K562 (cell line): Measurements from ENCODE around the gene TAPBPL. TPM values are rescaled to one million over a fixed set of nuclear protein-coding genes. Genes with fewer than 3 reads are reported as not detected.

ENCODE experiments used
- ARID3A ChIP-seq: IDR thresholded peaks from 2 replicates; pipeline ENCODE4 v1.6.1; 2012; ENCODE audit warnings: low read depth, low read length, improper control_type of control experiment, borderline replicate concordance
- BCOR ChIP-seq: fragments of 450-650 bp; IDR thresholded peaks from 2 replicates; pipeline ENCODE4 v1.6.1; 2016
- CGGBP1 ChIP-seq: fragments of 250-450 bp; sonication (Bioruptor Pico); IDR thresholded peaks from 2 replicates; pipeline ENCODE4 v1.9.0; 2021; ENCODE audit warnings: mild to moderate bottlenecking
- ELF4 ChIP-seq: fragments of 450-650 bp; formaldehyde crosslinking; IDR thresholded peaks from 2 replicates; pipeline ENCODE4 v1.4.0; 2022; ENCODE audit warnings: missing genetic modification characterization
- EZH2 ChIP-seq: IDR thresholded peaks from 2 replicates; pipeline ENCODE4 v1.6.1; 2012; ENCODE audit warnings: low read depth, mild to moderate bottlenecking, inconsistent platforms, low read length, borderline replicate concordance
- HMGN3 ChIP-seq: IDR thresholded peaks from 2 replicates; pipeline ENCODE4 v1.6.1; 2011; ENCODE audit warnings: borderline replicate concordance, low read depth, mild to moderate bottlenecking, mixed read lengths, low read length; ENCODE audit not compliant: insufficient read length; ENCODE audit errors: extremely low read depth
- MXD1 ChIP-seq: fragments of 250-450 bp; sonication (Bioruptor Pico); IDR thresholded peaks from 2 replicates; pipeline ENCODE4 v1.8.0; 2021; ENCODE audit warnings: borderline replicate concordance, mild to moderate bottlenecking, moderate library complexity; ENCODE audit not compliant: poor library complexity, severe bottlenecking
- NBN ChIP-seq: fragments of 450-650 bp; IDR thresholded peaks from 2 replicates; pipeline ENCODE4 v1.6.1; 2016; ENCODE audit warnings: low read depth, mild to moderate bottlenecking
- NFRKB ChIP-seq: fragments of 450-650 bp; IDR thresholded peaks from 2 replicates; pipeline ENCODE4 v1.6.1; 2016; ENCODE audit warnings: low read depth
- NRF1 ChIP-seq, 2 experiments: fragments of 450-650 bp; IDR thresholded peaks in 1 of 2; conservative IDR thresholded peaks in 1 of 2; 2 replicates each; pipeline ENCODE4 v1.6.1; 2014; ENCODE audit warnings: mild to moderate bottlenecking in 2 of 2
- PML ChIP-seq: IDR thresholded peaks from 2 replicates; pipeline ENCODE4 v1.6.1; 2012; ENCODE audit warnings: low read length, inconsistent platforms
- PTRF ChIP-seq: fragments of 450-650 bp; IDR thresholded peaks from 2 replicates; pipeline ENCODE4 v1.6.1; 2016; ENCODE audit warnings: mild to moderate bottlenecking, missing genetic modification characterization, missing compliant biosample characterization
- SIN3B ChIP-seq: fragments of 450-650 bp; IDR thresholded peaks from 2 replicates; pipeline ENCODE4 v1.6.1; 2017; ENCODE audit warnings: low read depth, mild to moderate bottlenecking, moderate library complexity
- SMAD4 ChIP-seq: fragments of 250-450 bp; sonication (Bioruptor Pico); conservative IDR thresholded peaks from 2 replicates; pipeline ENCODE4 v1.8.0; 2021; ENCODE audit warnings: inconsistent platforms, mild to moderate bottlenecking, moderate library complexity
- ZBTB5 ChIP-seq: fragments of 450-650 bp; IDR thresholded peaks from 2 replicates; pipeline ENCODE4 v1.6.1; 2017; ENCODE audit warnings: antibody characterized with exemption
- ZNF282 ChIP-seq: sonication (generic); formaldehyde crosslinking; IDR thresholded peaks from 2 replicates; pipeline ENCODE4 v1.8.1; 2023; ENCODE audit warnings: missing genetic modification reagents
- ZNF561 ChIP-seq: fragments of 450-650 bp; formaldehyde crosslinking; conservative IDR thresholded peaks from 2 replicates; pipeline ENCODE4 v1.4.0; 2020; ENCODE audit warnings: mild to moderate bottlenecking, moderate library complexity
- ZNF740 ChIP-seq, 3 experiments: fragments of 200-800 bp in 1 of 3; sonication (Bioruptor generic) in 1 of 3; sonication (generic) in 1 of 3; formaldehyde crosslinking in 1 of 3; IDR thresholded peaks; 2 replicates each; pipeline versions ENCODE4 v1.6.1 to v1.8.0; 2016 to 2022; ENCODE audit warnings: mild to moderate bottlenecking in 2 of 3, missing compliant biosample characterization in 2 of 3, missing genetic modification characterization in 2 of 3, missing genetic modification reagents in 1 of 3
- ZNF764 ChIP-seq: fragments of 250-450 bp; sonication (Bioruptor Pico); IDR thresholded peaks from 2 replicates; pipeline ENCODE4 v1.4.0; 2020; ENCODE audit warnings: low read depth, mild to moderate bottlenecking, moderate library complexity
- ZNF780A ChIP-seq: fragments of 250-450 bp; sonication (Bioruptor Pico); IDR thresholded peaks from 2 replicates; pipeline ENCODE4 v1.5.0; 2021; ENCODE audit warnings: mild to moderate bottlenecking
- polyA plus RNA-seq, 8 experiments: library from polyadenylated mRNA; depleted of rRNA in 4 of 8; stranded (reverse) in 5 of 8; unstranded in 3 of 8; fragments of >200 nt; fragmentation: Nextera tagmentation in 2 of 8; fragmentation: Illumina TruSeq in 1 of 8; extraction: Ambion mirVana in 2 of 8; extraction: Trizol in 1 of 8; gene quantifications; 2 replicates each; pipeline versions ENCODE4 v1.2.1 to v1.2.3, GENCODE V29; 2011 to 2014; ENCODE audit warnings: inconsistent platforms in 1 of 8, missing spikeins in 1 of 8
- total RNA-seq, 7 experiments: library from RNA; depleted of rRNA in 6 of 7; stranded (reverse); fragments of >200 nt in 6 of 7; fragmentation: Illumina TruSeq in 2 of 7; extraction: Trizol in 2 of 7; gene quantifications; 2 replicates each; pipeline versions ENCODE4 v1.2.1 to v1.2.3, GENCODE V29; 2011 to 2021; ENCODE audit warnings: low replicate concordance in 1 of 7

Gene TAPBPL
- total and polyA plus RNA-seq, 9 of the 15 experiments (the other 6 are each of a cell fraction or from before 2014, with no cell fraction given) = 0.29 to 1.6 (median 0.45) TPM

- no peak for TF ChIP-seq ZNF740 (CRISPR knock-in tag; IDR thresholded peaks at IDR 0.05)
- TF ChIP-seq ZNF740 (tag; IDR thresholded peaks at IDR 0.05) = no peak
- TF ChIP-seq EZH2 = no peak
- TF ChIP-seq NFRKB = peak; percentile 23
- no peak for TF ChIP-seq BCOR
- TF ChIP-seq ELF4 (CRISPR knock-in tag) = no peak
- no peak for TF ChIP-seq ZNF282 (CRISPR knock-in tag)
- no peak for TF ChIP-seq ARID3A
- TF ChIP-seq SIN3B = no peak
- TF ChIP-seq NBN = no peak
- no peak for TF ChIP-seq ZNF764 (CRISPR knock-in tag)
- no peak for TF ChIP-seq ZBTB5
- TF ChIP-seq HMGN3 = peak; percentile 49
- peak; percentile 29; the same call in 1 of the 2 replicates for TF ChIP-seq PML
- TF ChIP-seq ZNF780A = no peak
- no peak; the same call in 1 of the 2 replicates for TF ChIP-seq SMAD4 (CRISPR knock-in tag)
- no peak for TF ChIP-seq PTRF (tag)
- TF ChIP-seq NRF1 (conservative IDR thresholded peaks at IDR 0.05 in 1 of 2, IDR thresholded peaks at IDR 0.05 in 1 of 2) = peak; percentile 47 to 53; a peak in 2 of 4 replicates
- no peak for TF ChIP-seq CGGBP1 (CRISPR knock-in tag)
- no peak for TF ChIP-seq ZNF561 (CRISPR knock-in tag)
- TF ChIP-seq MXD1 (CRISPR knock-in tag) = no peak
Measured at GRCh38 chr12:6493497-6494257, 41.8 kb downstream of the TAPBPL start, which contains the start of gene NCAPD2 (continued).
